PC-3 (cell line): Measurements from ENCODE around the gene ZNF763.
"Not testable (repeated sequence)": the region's sequence is repeated elsewhere in the genome, so short reads cannot be mapped to it uniquely, and the experiment has no call there.

Experiments used
- CTCF ChIP-seq: fragments of 300-600 bp; sonication (generic); conservative IDR thresholded peaks from 2 replicates; pipeline ENCODE4 v1.5.1; 2017; ENCODE audit warnings: antibody characterized with exemption, low read depth, mild to moderate bottlenecking, low read length
- EZH2 ChIP-seq: fragments of 300-600 bp; sonication (generic); IDR thresholded peaks from one replicate; pipeline ENCODE4 v1.6.1; 2017; ENCODE audit warnings: antibody characterized with exemption, mild to moderate bottlenecking, low read length; ENCODE audit not compliant: unreplicated experiment

- TF ChIP-seq CTCF, EZH2: not testable (repeated sequence)
These were observed 26.5 kb upstream of the ZNF763 start for GRCh38 chr19:11938383-11938782.
